H1 (cell line): Measurements from ENCODE around the gene ARHGEF4. TPM values are rescaled to one million over a fixed set of nuclear protein-coding genes. Genes with fewer than 3 reads are reported as not detected.

Experiments used
- POLR2A ChIP-seq, 2 experiments: IDR thresholded peaks; 1 replicate in 1 of 2; 2 replicates in 1 of 2; pipeline ENCODE4 v1.6.1; 2011; ENCODE audit warnings: low read depth in 2 of 2, low read length in 2 of 2, mild to moderate bottlenecking in 2 of 2; ENCODE audit errors: control extremely low read depth in 1 of 2
- polyA plus RNA-seq, 7 experiments: library from polyadenylated mRNA; depleted of rRNA in 3 of 7; stranded (reverse) in 5 of 7; unstranded in 2 of 7; fragments of >200 nt in 5 of 7; fragments of 200-250 nt in 2 of 7; gene quantifications; 1 replicate in 5 of 7; 2 replicates in 1 of 7; 4 replicates in 1 of 7; pipeline versions ENCODE4 v1.2.1 to v1.2.3, GENCODE V29; 2011 to 2013; ENCODE audit warnings: missing spikeins in 2 of 7, mixed read lengths in 2 of 7
- total RNA-seq: library from RNA; stranded (reverse); fragmentation: NEBNext Ultra II Directional; extraction: Animal tissue kit (Norgen Biotek cat#: 25700); gene quantifications from 2 replicates; pipeline ENCODE4 v1.2.1, GENCODE V29; 2021

Gene ARHGEF4
- total and polyA plus RNA-seq, 2 of the 8 experiments (the other 6 are each of a cell fraction or from before 2014, with no cell fraction given), result 10.6 to 14.6 TPM

DNA sequence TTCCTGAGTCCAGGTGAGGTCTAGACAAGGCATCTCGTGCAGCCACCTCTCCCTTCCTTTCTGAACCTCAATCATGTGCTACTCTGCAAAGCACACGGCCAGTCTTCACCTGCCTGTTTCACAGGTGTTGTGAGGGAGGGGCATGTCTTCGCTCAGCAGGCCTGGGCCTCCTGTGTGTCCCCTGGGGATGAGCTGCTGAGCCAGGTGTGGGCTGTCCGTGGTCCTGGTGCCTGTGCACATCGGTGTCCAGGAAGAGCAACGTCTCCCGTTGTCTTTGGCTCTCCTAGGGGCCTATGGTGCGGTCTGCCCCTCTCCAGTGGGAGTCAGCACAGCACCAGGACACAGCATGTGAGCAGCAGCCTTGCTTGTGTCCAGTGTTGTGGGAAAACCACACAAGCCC, 16.7 kb downstream of the ARHGEF4 start (continued):
- TF ChIP-seq POLR2A (IDR thresholded peaks at IDR 0.05; ENCODE audit: control extremely low read depth in 1 of 2, low read depth in 2 of 2, low read length in 2 of 2), result no peak
- TF ChIP-seq, all 59 proteins: peak for 0
